Uterus (tissue), 4 donors: ENCODE results near the gene GRK5. TPM values are rescaled to one million over a fixed set of nuclear protein-coding genes. Genes with fewer than 3 reads are reported as not detected.

Experiments
- DNase-seq, 2 donors: peaks; one replicate each; pipeline ENCODE4 v3.0.0-alpha.2; 2019 to 2020
- H3K27ac ChIP-seq, 2 donors: fragments of 200-600 bp; sonication (generic); 1 replicate in 1 of 2; 2 replicates in 1 of 2; pipeline ENCODE4 v1.5.1; 2016 to 2018
- H3K27me3 ChIP-seq, 2 donors: fragments of 200-600 bp; sonication (generic); one replicate each; pipeline ENCODE4 v1.5.1; 2018 to 2019; ENCODE audit warnings: control low read depth in 1 of 2
- H3K36me3 ChIP-seq, 2 donors: fragments of 200-600 bp; sonication (generic); one replicate each; pipeline ENCODE4 v1.5.1; 2019; ENCODE audit warnings: control low read depth in 1 of 2
- H3K4me1 ChIP-seq, 2 donors: fragments of 200-600 bp; sonication (generic); one replicate each; pipeline ENCODE4 v1.5.1; 2018 to 2019; ENCODE audit warnings: control low read depth in 1 of 2
- H3K4me3 ChIP-seq, 2 donors: fragments of 200-600 bp; sonication (generic); 1 replicate in 1 of 2; 2 replicates in 1 of 2; pipeline ENCODE4 v1.5.1; 2018 to 2019; ENCODE audit warnings: mild to moderate bottlenecking in 1 of 2
- H3K9me3 ChIP-seq, 2 donors: fragments of 200-600 bp; sonication (generic); one replicate each; pipeline ENCODE4 v1.5.1; 2019; ENCODE audit warnings: control low read depth in 1 of 2
- CTCF ChIP-seq, 4 experiments: fragments of 200-600 bp in 2 of 4; fragments of 450-650 bp in 2 of 4; sonication (generic) in 2 of 4; IDR thresholded peaks; one replicate each; pipeline ENCODE4 v1.5.1; 2016 to 2019; ENCODE audit warnings: antibody characterized with exemption in 4 of 4, mild to moderate bottlenecking in 2 of 4, moderate library complexity in 1 of 4
- POLR2A ChIP-seq, 2 donors: fragments of 450-650 bp; IDR thresholded peaks; one replicate each; pipeline ENCODE4 v1.6.1; 2016; ENCODE audit warnings: antibody characterized with exemption in 2 of 2, mild to moderate bottlenecking in 1 of 2, moderate library complexity in 1 of 2
- intact Hi-C: fragments of 100-400 bp; cut with DNase I; formaldehyde crosslinking; loops from one replicate; pipeline ENCODE4 v1.15.1; 2023; ENCODE audit warnings: low total_unique reads
- total RNA-seq, 4 donors: library from RNA; depleted of rRNA in 3 of 4; stranded (reverse); fragments of >200 nt in 3 of 4; gene quantifications; one replicate each; pipeline versions ENCODE4 v1.1.0 to v1.2.4, GENCODE V29; 2014 to 2023
- donor health status: DM: yes; HTN: yes; CAD: no.

Gene GRK5
- total RNA-seq, 4 donors from 2014 or later: 11.6 to 34.6 (median 14.1) TPM

- no peaks in the 10 kb centered on the region for H3K36me3 ChIP-seq
- intact Hi-C loops: no loop called here
- no peak overlapping the region for H3K4me3 ChIP-seq
- H3K27me3 ChIP-seq: no peaks in the 10 kb centered on the region
- no peaks in the 10 kb centered on the region for H3K9me3 ChIP-seq
- H3K4me1 ChIP-seq: peaks cover 0 to 27% of the 10 kb centered on the region in 2 donors
- no peak for TF ChIP-seq CTCF (IDR thresholded peaks at IDR 0.05)
- peak in 1 of 2 donors; percentile 8 for TF ChIP-seq POLR2A (IDR thresholded peaks at IDR 0.05)
- peak overlapping the region in 1 of 2 donors; percentile 36 for H3K27ac ChIP-seq
- peak; percentile 57 to 60 for DNase-seq
Observed at GRCh38 chr10:119284679-119285096, 77.3 kb downstream of the GRK5 start.

- Histone ChIP-seq H3K9me3 (no peaks in the 10 kb centered on the region), H3K4me1 (peaks cover 0 to 27% of the 10 kb centered on the region in 2 donors), H3K4me3 (no peak overlapping the region), H3K27ac (peak overlapping the region in 1 of 2 donors; percentile 22), H3K36me3 (no peaks in the 10 kb centered on the region), H3K27me3 (no peaks in the 10 kb centered on the region)
- DNase-seq: no peak
- intact Hi-C loops: no loop called here
- TF ChIP-seq POLR2A (IDR thresholded peaks at IDR 0.05) (no peak), CTCF (IDR thresholded peaks at IDR 0.05) (no peak)
Observed at GRCh38 chr10:119285495-119286267, 78.3 kb downstream of the GRK5 start.

GRCh38 chr10:119286516-119286915 is 79.1 kb downstream of the GRK5 start:
- H3K4me1 ChIP-seq: peaks cover 0 to 22% of the 10 kb centered on the region in 2 donors
- no peaks in the 10 kb centered on the region for H3K9me3 ChIP-seq
- TF ChIP-seq POLR2A (IDR thresholded peaks at IDR 0.05): no peak
- TF ChIP-seq CTCF (IDR thresholded peaks at IDR 0.05): no peak
- intact Hi-C loops: no loop called here
- H3K36me3 ChIP-seq: no peaks in the 10 kb centered on the region
- no peak overlapping the region for H3K4me3 ChIP-seq
- peak overlapping the region in 1 of 2 donors; percentile 18 for H3K27ac ChIP-seq
- no peak for DNase-seq
- H3K27me3 ChIP-seq: no peaks in the 10 kb centered on the region

GRCh38 chr10:119286983-119287633 is 79.7 kb downstream of the GRK5 start:
- peak overlapping the region; percentile 14 to 60 for H3K27ac ChIP-seq
- no peak overlapping the region for H3K4me3 ChIP-seq
- no peak for TF ChIP-seq POLR2A (IDR thresholded peaks at IDR 0.05)
- no peak for TF ChIP-seq CTCF (IDR thresholded peaks at IDR 0.05)
- no peaks in the 10 kb centered on the region for H3K9me3 ChIP-seq
- intact Hi-C loops: no loop called here
- peaks cover 0 to 17% of the 10 kb centered on the region in 2 donors for H3K4me1 ChIP-seq
- no peaks in the 10 kb centered on the region for H3K36me3 ChIP-seq
- DNase-seq: no peak
- H3K27me3 ChIP-seq: no peaks in the 10 kb centered on the region

- intact Hi-C loops: no loop called here
Observed at GRCh38 chr10:119288574-119289001, 81.2 kb downstream of the GRK5 start.

More at GRCh38 chr10:119288574-119289001, 81.2 kb downstream of the GRK5 start:
- peaks cover 0 to 13% of the 10 kb centered on the region in 2 donors for H3K4me1 ChIP-seq
- peak overlapping the region; percentile 14 to 60 for H3K27ac ChIP-seq
- no peaks in the 10 kb centered on the region for H3K9me3 ChIP-seq
- TF ChIP-seq CTCF (IDR thresholded peaks at IDR 0.05) (no peak), POLR2A (IDR thresholded peaks at IDR 0.05) (no peak)
- H3K36me3 ChIP-seq: no peaks in the 10 kb centered on the region
- no peaks in the 10 kb centered on the region for H3K27me3 ChIP-seq
- no peak overlapping the region for H3K4me3 ChIP-seq
- no peak for DNase-seq
